GM23248 (cell line): ENCODE results near the gene HOXB4. TPM values are rescaled to one million over a fixed set of nuclear protein-coding genes. Genes with fewer than 3 reads are reported as not detected.
A peak's percentile ranks its signal among the peaks of the same experiment; 100 is the strongest.

Experiments
- DNase-seq: peaks from one replicate; pipeline ENCODE4 v3.0.0-alpha.2; 2015
- H2AFZ ChIP-seq: fragments of 200-600 bp; sonication (generic); 2 replicates; pipeline ENCODE4 v1.6.1; 2016; ENCODE audit warnings: antibody characterized with exemption
- H3F3A ChIP-seq: fragments of 200-600 bp; sonication (generic); 2 replicates; pipeline ENCODE4 v1.6.1; 2016; ENCODE audit warnings: mild to moderate bottlenecking, antibody characterized with exemption, mixed run types; ENCODE audit not compliant: insufficient read depth
- H3K27ac ChIP-seq: fragments of 200-600 bp; sonication (generic); 2 replicates; pipeline ENCODE4 v1.5.1; 2016; ENCODE audit warnings: mild to moderate bottlenecking
- H3K27me3 ChIP-seq: fragments of 200-600 bp; sonication (generic); replicated peaks from 2 replicates; pipeline ENCODE4 v1.6.1; 2016; ENCODE audit warnings: mild to moderate bottlenecking; ENCODE audit not compliant: insufficient read depth
- H3K36me3 ChIP-seq: fragments of 200-600 bp; sonication (generic); 2 replicates; pipeline ENCODE4 v1.6.1; 2016; ENCODE audit warnings: low read depth, mild to moderate bottlenecking
- H3K4me1 ChIP-seq: fragments of 200-600 bp; sonication (generic); 2 replicates; pipeline ENCODE4 v1.6.1; 2016; ENCODE audit warnings: mild to moderate bottlenecking; ENCODE audit not compliant: insufficient read depth
- H3K4me2 ChIP-seq: fragments of 200-600 bp; sonication (generic); one replicate; pipeline ENCODE4 v1.6.1; 2016; ENCODE audit warnings: mild to moderate bottlenecking; ENCODE audit not compliant: unreplicated experiment
- H3K4me3 ChIP-seq: fragments of 200-600 bp; sonication (generic); 2 replicates; pipeline ENCODE4 v1.5.1; 2016; ENCODE audit warnings: mild to moderate bottlenecking
- H3K79me2 ChIP-seq: fragments of 200-600 bp; sonication (generic); 2 replicates; pipeline ENCODE4 v1.6.1; 2016; ENCODE audit warnings: mild to moderate bottlenecking; ENCODE audit not compliant: insufficient read depth
- H3K9ac ChIP-seq: fragments of 200-600 bp; sonication (generic); 2 replicates; pipeline ENCODE4 v1.6.1; 2016; ENCODE audit warnings: mild to moderate bottlenecking
- H3K9me2 ChIP-seq: fragments of 200-600 bp; sonication (generic); 2 replicates; pipeline ENCODE4 v1.6.1; 2016; ENCODE audit warnings: mixed run types, mild to moderate bottlenecking, moderate library complexity; ENCODE audit not compliant: insufficient read depth
- H3K9me3 ChIP-seq: fragments of 200-600 bp; sonication (generic); one replicate; pipeline ENCODE4 v1.6.1; 2017; ENCODE audit warnings: low read depth
- H4K20me1 ChIP-seq: fragments of 200-600 bp; sonication (generic); 2 replicates; pipeline ENCODE4 v1.6.0; 2016; ENCODE audit not compliant: insufficient read depth
- EZH2 ChIP-seq: fragments of 200-600 bp; sonication (generic); IDR thresholded peaks from 2 replicates; pipeline ENCODE4 v1.6.1; 2018; ENCODE audit warnings: antibody characterized with exemption, mild to moderate bottlenecking; ENCODE audit not compliant: insufficient read depth, poor library complexity, severe bottlenecking
- EZH2phosphoT487 ChIP-seq: fragments of 200-600 bp; sonication (generic); IDR thresholded peaks from 2 replicates; pipeline ENCODE4 v1.6.1; 2018; ENCODE audit warnings: antibody characterized with exemption, moderate library complexity, mild to moderate bottlenecking, low read depth; ENCODE audit not compliant: insufficient read depth
- WGBS, 2 experiments: methylation state at CpG; one replicate each; pipeline ENCODE4 v1.1.6; 2015 to 2017; ENCODE audit warnings: low lambda C conversion rate in 2 of 2, low coverage in 1 of 2; ENCODE audit errors: missing lambda C conversion rate in 2 of 2; 5-methylcytosine and 5-hydroxymethylcytosine counted together
- in situ Hi-C: fragments of 300-500 bp; cut with MboI; formaldehyde crosslinking; loops from 2 replicates; pipeline ENCODE4 v1.15.0; 2020
- polyA plus RNA-seq: library from polyadenylated mRNA; unstranded; fragments of >200 nt; fragmentation: Nextera tagmentation; extraction: Ambion mirVana; gene quantifications from 2 replicates; pipeline ENCODE4 v1.2.1, GENCODE V29; 2016
- total RNA-seq: library from RNA; depleted of rRNA; stranded (reverse); fragments of >200 nt; shearing (Covaris generic); gene quantifications from 2 replicates; pipeline ENCODE4 v1.2.3, GENCODE V29; 2014

The HOXB4 gene
- total and polyA plus RNA-seq, 2 experiments from 2014 or later: 1.2 to 2.2 TPM

- H3K9me3 ChIP-seq: no peaks in the 10 kb centered on the region
- no peaks in the 10 kb centered on the region for H3K36me3 ChIP-seq
- H3F3A ChIP-seq: peaks cover 15% of the 10 kb centered on the region; the same call in 1 of the 2 replicates
- H3K79me2 ChIP-seq: peaks cover 79% of the 10 kb centered on the region
- WGBS, 2 experiments: 25 to 31% methylated on average over 43 of the region's 43 CpGs
- in situ Hi-C loops: no loop called here
- H3K27ac ChIP-seq: 0 out of 2 replicates have a peak overlapping the region, but pooled peaks have one; percentile 3
- peak overlapping the region; percentile 84 for H3K4me2 ChIP-seq
- H4K20me1 ChIP-seq: no peaks in the 10 kb centered on the region
- TF ChIP-seq EZH2 (no peak), EZH2phosphoT487 (no peak)
- DNase-seq: peak; percentile 44
- no peaks in the 10 kb centered on the region for H3K27me3 ChIP-seq
- peak overlapping the region; percentile 83 for H3K4me3 ChIP-seq
- H3K9me2 ChIP-seq: no peaks in the 10 kb centered on the region
- H3K4me1 ChIP-seq: peaks cover 21% of the 10 kb centered on the region
- peak overlapping the region; percentile 77 for H3K9ac ChIP-seq
- H2AFZ ChIP-seq: peak overlapping the region; percentile 90
These were observed 693 bp upstream of the HOXB4 start for GRCh38 chr17:48578616-48579470.

- Histone ChIP-seq H3K27ac (peak overlapping the region; percentile 61), H3K9me3 (no peaks in the 10 kb centered on the region), H4K20me1 (no peaks in the 10 kb centered on the region), H3K9me2 (no peaks in the 10 kb centered on the region), H3K27me3 (no peaks in the 10 kb centered on the region), H3K79me2 (peaks cover 73% of the 10 kb centered on the region), H3F3A (peaks cover 6% of the 10 kb centered on the region; the same call in 1 of the 2 replicates), H3K9ac (peak overlapping the region; percentile 79), H3K4me2 (peak overlapping the region; percentile 99), H2AFZ (peak overlapping the region; percentile 85), H3K4me3 (peak overlapping the region; percentile 83), H3K36me3 (no peaks in the 10 kb centered on the region), H3K4me1 (peaks cover 15% of the 10 kb centered on the region)
- peak; percentile 63 for DNase-seq
- TF ChIP-seq EZH2: no peak
- no peak for TF ChIP-seq EZH2phosphoT487
- in situ Hi-C loops: no loop called here
- 0 to 2% methylated on average over 17 to 19 of the region's 19 CpGs for WGBS, 2 experiments
These were observed 712 bp downstream of the HOXB4 start for GRCh38 chr17:48577330-48577945.

- H3K9ac ChIP-seq: peak overlapping the region; percentile 79
- TF ChIP-seq EZH2 (no peak), EZH2phosphoT487 (no peak)
- peak overlapping the region; percentile 83 for H3K4me3 ChIP-seq
- in situ Hi-C loops: no loop called here
- H3K9me2 ChIP-seq: no peaks in the 10 kb centered on the region
- DNase-seq: peak; percentile 68
- H3K27ac ChIP-seq: peak overlapping the region; percentile 61
- no peaks in the 10 kb centered on the region for H3K36me3 ChIP-seq
- H3K4me1 ChIP-seq: peaks cover 17% of the 10 kb centered on the region; the same call in 1 of the 2 replicates
- no peaks in the 10 kb centered on the region for H3K9me3 ChIP-seq
- H3K4me2 ChIP-seq: peak overlapping the region; percentile 99
- H4K20me1 ChIP-seq: no peaks in the 10 kb centered on the region
- H2AFZ ChIP-seq: peak overlapping the region; percentile 85
- H3K27me3 ChIP-seq: no peaks in the 10 kb centered on the region
- H3F3A ChIP-seq: peaks cover 5% of the 10 kb centered on the region; the same call in 1 of the 2 replicates
- H3K79me2 ChIP-seq: peaks cover 66% of the 10 kb centered on the region
- WGBS, 2 experiments: 47% methylated on average over 38 to 43 of the region's 43 CpGs
These were observed 1.5 kb downstream of the HOXB4 start for GRCh38 chr17:48576479-48577309.
